Neural progenitor cell (in vitro differentiated cells): ENCODE results near the gene ZIC4. TPM values are rescaled to one million over a fixed set of nuclear protein-coding genes. Genes with fewer than 3 reads are reported as not detected.

Source experiments
- DNase-seq: peaks from one replicate; pipeline ENCODE4 v3.0.0-alpha.2; 2016; ENCODE audit warnings: low spot score
- H2AFZ ChIP-seq: fragments of 200-600 bp; sonication (generic); replicated peaks from 2 replicates; pipeline ENCODE4 v1.6.1; 2016; ENCODE audit warnings: antibody characterized with exemption
- H3F3A ChIP-seq: fragments of 200-600 bp; sonication (generic); 2 replicates; pipeline ENCODE4 v1.6.1; 2016; ENCODE audit warnings: antibody characterized with exemption, low read depth
- H3K27ac ChIP-seq: fragments of 200-600 bp; sonication (generic); 2 replicates; pipeline ENCODE4 v1.5.1; 2016; ENCODE audit warnings: mild to moderate bottlenecking
- H3K27me3 ChIP-seq: fragments of 200-600 bp; sonication (generic); 2 replicates; pipeline ENCODE4 v1.6.1; 2016; ENCODE audit warnings: mild to moderate bottlenecking, moderate library complexity
- H3K36me3 ChIP-seq: fragments of 200-600 bp; sonication (generic); 2 replicates; pipeline ENCODE4 v1.5.1; 2016
- H3K4me1 ChIP-seq: fragments of 200-600 bp; sonication (generic); 2 replicates; pipeline ENCODE4 v1.6.1; 2016; ENCODE audit warnings: mixed run types
- H3K4me2 ChIP-seq: fragments of 200-600 bp; sonication (generic); 2 replicates; pipeline ENCODE4 v1.6.1; 2016
- H3K4me3 ChIP-seq: fragments of 200-600 bp; sonication (generic); 2 replicates; pipeline ENCODE4 v1.5.1; 2016
- H3K79me2 ChIP-seq: fragments of 200-600 bp; sonication (generic); 2 replicates; pipeline ENCODE4 v1.6.1; 2016; ENCODE audit warnings: low read depth
- H3K9ac ChIP-seq: fragments of 200-600 bp; sonication (generic); 2 replicates; pipeline ENCODE4 v1.6.1; 2016
- H3K9me3 ChIP-seq: fragments of 200-600 bp; sonication (generic); 2 replicates; pipeline ENCODE4 v1.5.1; 2016; ENCODE audit warnings: low read depth
- H4K20me1 ChIP-seq: fragments of 200-600 bp; sonication (generic); 2 replicates; pipeline ENCODE4 v1.6.1; 2016; ENCODE audit warnings: low read depth
- H3K27ac Mint-ChIP-seq: 3 replicates; pipeline ENCODE4 v1.8.0; 2021; ENCODE audit warnings: mixed read lengths
- H3K27me3 Mint-ChIP-seq: 2 replicates; pipeline ENCODE4 v1.8.0; 2022; ENCODE audit warnings: low read depth, mild to moderate bottlenecking, inconsistent platforms, moderate library complexity, mixed read lengths; ENCODE audit not compliant: insufficient read depth
- H3K36me3 Mint-ChIP-seq: 3 replicates; pipeline ENCODE4 v1.8.0; 2021; ENCODE audit warnings: mixed read lengths
- H3K4me1 Mint-ChIP-seq: 3 replicates; pipeline ENCODE4 v1.8.0; 2021; ENCODE audit warnings: mixed read lengths
- H3K4me3 Mint-ChIP-seq: 3 replicates; pipeline ENCODE4 v1.8.0; 2021; ENCODE audit warnings: mild to moderate bottlenecking, moderate library complexity, mixed read lengths
- H3K9me3 Mint-ChIP-seq: 3 replicates; pipeline ENCODE4 v1.8.0; 2020; ENCODE audit warnings: mixed read lengths
- EZH2 ChIP-seq: fragments of 200-600 bp; sonication (generic); IDR thresholded peaks from 2 replicates; pipeline ENCODE4 v1.6.1; 2017; ENCODE audit warnings: antibody characterized with exemption, mild to moderate bottlenecking, moderate library complexity
- EZH2phosphoT487 ChIP-seq: fragments of 200-600 bp; sonication (generic); IDR thresholded peaks from 2 replicates; pipeline ENCODE4 v1.6.1; 2017; ENCODE audit warnings: antibody characterized with exemption
- total RNA-seq: library from RNA; depleted of rRNA; stranded (reverse); fragments of >200 nt; gene quantifications from 2 replicates; pipeline ENCODE4 v1.2.3, GENCODE V29; 2015; ENCODE audit warnings: low replicate concordance
- TF ChIP-seq, protein P1 (sequence below): fragments of 200-600 bp; sonication (generic); IDR thresholded peaks from 2 replicates; pipeline ENCODE4 v1.5.1; 2017; ENCODE audit warnings: antibody characterized with exemption, mild to moderate bottlenecking

Gene ZIC4
- total RNA-seq, 1 donor from 2014 or later, result 0.64 TPM

DNA sequence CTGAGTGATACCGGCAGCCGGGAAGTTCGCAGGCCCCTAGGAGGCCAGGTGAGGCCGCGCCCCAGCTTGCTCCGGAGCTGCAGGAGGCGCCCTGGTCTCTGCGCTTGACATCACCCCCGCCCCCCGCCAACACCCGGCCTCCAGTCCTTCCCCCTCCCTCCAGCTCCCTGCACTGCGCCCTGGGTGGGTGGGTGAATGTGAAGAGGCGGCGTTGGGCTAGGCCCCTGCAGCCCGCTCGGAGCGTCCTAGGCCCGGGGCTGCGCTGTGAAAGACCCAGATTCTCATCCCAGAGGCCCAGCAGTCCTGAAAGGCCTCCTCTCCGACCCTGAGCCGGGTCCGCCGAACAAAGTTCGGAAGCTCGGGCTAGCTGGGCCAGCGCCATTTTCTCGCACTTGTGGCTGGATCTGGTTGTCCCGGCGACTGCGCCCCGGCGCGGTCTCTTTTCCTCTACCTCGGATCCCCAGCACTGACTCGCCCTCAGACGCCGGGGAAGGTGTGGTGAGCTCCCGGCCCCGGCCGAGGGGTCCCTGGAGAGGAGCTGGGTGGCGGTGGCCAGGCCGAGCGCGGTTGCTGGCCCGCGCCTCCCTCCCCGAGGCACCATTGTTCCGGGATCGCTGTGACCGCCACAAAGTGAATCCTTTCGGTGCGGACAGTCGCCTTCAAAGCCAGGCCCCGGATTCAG is 12.9 kb downstream of the ZIC4 start:
- H3K27ac Mint-ChIP-seq, result peak overlapping the region; percentile 100

DNA sequence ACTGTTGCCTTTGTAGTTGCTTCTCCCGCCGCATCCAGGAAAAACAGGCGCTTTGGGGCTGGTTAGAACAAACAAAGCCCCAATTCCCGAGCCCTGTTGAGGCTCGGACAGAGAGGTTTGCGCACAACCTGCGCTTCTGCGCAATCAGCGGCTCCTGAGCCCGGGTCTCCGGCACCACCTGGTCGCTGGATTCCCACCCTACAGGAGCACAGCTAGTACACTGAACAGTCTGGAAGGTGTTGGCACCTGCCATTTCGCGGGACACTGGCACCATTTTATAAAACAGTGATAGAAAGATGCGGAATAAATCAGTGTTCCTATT is 13.8 kb downstream of the ZIC4 start:
- Histone ChIP-seq H3K36me3 (no peaks in the 10 kb centered on the region), H3F3A (peaks cover 69% of the 10 kb centered on the region), H3K27ac (no peak overlapping the region), H3K4me2 (peak overlapping the region; percentile 94), H3K9me3 (no peaks in the 10 kb centered on the region), H3K4me3 (peak overlapping the region; percentile 60), H3K9ac (no peak overlapping the region), H3K79me2 (no peaks in the 10 kb centered on the region), H4K20me1 (peaks cover 79% of the 10 kb centered on the region), H3K4me1 (peaks cover 71% of the 10 kb centered on the region), H2AFZ (peak overlapping the region; percentile 35), H3K27me3 (peaks cover 100% of the 10 kb centered on the region)
- Mint-ChIP-seq H3K27me3 (peaks cover 34% of the 10 kb centered on the region), H3K27ac (peak overlapping the region; percentile 100), H3K9me3 (peaks cover 8% of the 10 kb centered on the region), H3K4me3 (peak overlapping the region; percentile 91), H3K36me3 (peaks cover 35% of the 10 kb centered on the region), H3K4me1 (peaks cover 77% of the 10 kb centered on the region)
- no peak for DNase-seq
- TF ChIP-seq EZH2phosphoT487 (no peak), EZH2 (no peak)
- TF ChIP-seq, protein P1, sequence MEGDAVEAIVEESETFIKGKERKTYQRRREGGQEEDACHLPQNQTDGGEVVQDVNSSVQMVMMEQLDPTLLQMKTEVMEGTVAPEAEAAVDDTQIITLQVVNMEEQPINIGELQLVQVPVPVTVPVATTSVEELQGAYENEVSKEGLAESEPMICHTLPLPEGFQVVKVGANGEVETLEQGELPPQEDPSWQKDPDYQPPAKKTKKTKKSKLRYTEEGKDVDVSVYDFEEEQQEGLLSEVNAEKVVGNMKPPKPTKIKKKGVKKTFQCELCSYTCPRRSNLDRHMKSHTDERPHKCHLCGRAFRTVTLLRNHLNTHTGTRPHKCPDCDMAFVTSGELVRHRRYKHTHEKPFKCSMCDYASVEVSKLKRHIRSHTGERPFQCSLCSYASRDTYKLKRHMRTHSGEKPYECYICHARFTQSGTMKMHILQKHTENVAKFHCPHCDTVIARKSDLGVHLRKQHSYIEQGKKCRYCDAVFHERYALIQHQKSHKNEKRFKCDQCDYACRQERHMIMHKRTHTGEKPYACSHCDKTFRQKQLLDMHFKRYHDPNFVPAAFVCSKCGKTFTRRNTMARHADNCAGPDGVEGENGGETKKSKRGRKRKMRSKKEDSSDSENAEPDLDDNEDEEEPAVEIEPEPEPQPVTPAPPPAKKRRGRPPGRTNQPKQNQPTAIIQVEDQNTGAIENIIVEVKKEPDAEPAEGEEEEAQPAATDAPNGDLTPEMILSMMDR, result no peak

More for the DNA sequence above, 12.9 kb downstream of the ZIC4 start:
- H4K20me1 ChIP-seq, result peaks cover 73% of the 10 kb centered on the region
- H3K4me3 ChIP-seq, result peak overlapping the region; percentile 60
- Mint-ChIP-seq H3K36me3 (peaks cover 39% of the 10 kb centered on the region), H3K4me1 (peaks cover 76% of the 10 kb centered on the region), H3K4me3 (peak overlapping the region; percentile 91), H3K27me3 (peaks cover 37% of the 10 kb centered on the region), H3K9me3 (peaks cover 9% of the 10 kb centered on the region)
- peak overlapping the region; percentile 95 for H2AFZ ChIP-seq
- H3K4me1 ChIP-seq, result peaks cover 70% of the 10 kb centered on the region
- no peaks in the 10 kb centered on the region for H3K79me2 ChIP-seq
- peaks cover 73% of the 10 kb centered on the region for H3F3A ChIP-seq
- H3K36me3 ChIP-seq, result no peaks in the 10 kb centered on the region
- H3K4me2 ChIP-seq, result peak overlapping the region; percentile 94
- H3K9ac ChIP-seq, result no peak overlapping the region
- DNase-seq, result peak; percentile 79
- H3K27me3 ChIP-seq, result peaks cover 100% of the 10 kb centered on the region
- TF ChIP-seq, protein P1, result no peak
- TF ChIP-seq EZH2phosphoT487, result no peak
- no peak for TF ChIP-seq EZH2
- no peaks in the 10 kb centered on the region for H3K9me3 ChIP-seq
- H3K27ac ChIP-seq, result no peak overlapping the region

- peak overlapping the region; percentile 91 for H3K4me3 Mint-ChIP-seq
- H3K4me1 Mint-ChIP-seq, result peaks cover 77% of the 10 kb centered on the region
- no peak overlapping the region for H3K27ac ChIP-seq
- H3K36me3 Mint-ChIP-seq, result peaks cover 32% of the 10 kb centered on the region
- H3K4me1 ChIP-seq, result peaks cover 69% of the 10 kb centered on the region
- H3K4me2 ChIP-seq, result peak overlapping the region; percentile 94
- peaks cover 63% of the 10 kb centered on the region for H3F3A ChIP-seq
- H3K36me3 ChIP-seq, result no peaks in the 10 kb centered on the region
- peak overlapping the region; percentile 35 for H2AFZ ChIP-seq
- TF ChIP-seq EZH2 (peak; percentile 77), EZH2phosphoT487 (peak; percentile 61)
- TF ChIP-seq, protein P1, result peak; percentile 55
- peaks cover 81% of the 10 kb centered on the region for H4K20me1 ChIP-seq
- peak; percentile 94 for DNase-seq
- H3K9me3 Mint-ChIP-seq, result peaks cover 3% of the 10 kb centered on the region
- no peaks in the 10 kb centered on the region for H3K79me2 ChIP-seq
- H3K27me3 Mint-ChIP-seq, result peaks cover 30% of the 10 kb centered on the region
- peaks cover 100% of the 10 kb centered on the region for H3K27me3 ChIP-seq
- H3K9ac ChIP-seq, result no peak overlapping the region
- H3K9me3 ChIP-seq, result no peaks in the 10 kb centered on the region
- peak overlapping the region; percentile 100 for H3K27ac Mint-ChIP-seq
- H3K4me3 ChIP-seq, result peak overlapping the region; percentile 60
Measured at GRCh38 chr3:147391781-147392624, 14.3 kb downstream of the ZIC4 start.
